SK-N-MC (cell line): ENCODE results near the gene FAM53B.

Experiments
- DNase-seq: peaks from one replicate; pipeline ENCODE4 v3.0.0-alpha.2; 2011; ENCODE audit warnings: low read depth, low spot score
- H3K27ac ChIP-seq: fragments of 200-600 bp; sonication (generic); 2 replicates; pipeline ENCODE4 v1.5.1; 2016; ENCODE audit warnings: mixed run types
- H3K36me3 ChIP-seq: fragments of 200-600 bp; sonication (generic); 2 replicates; pipeline ENCODE4 v1.6.1; 2017; ENCODE audit warnings: antibody characterized with exemption, low read length, mixed read lengths; ENCODE audit not compliant: insufficient read depth
- H3K4me3 ChIP-seq: fragments of 200-600 bp; sonication (generic); 2 replicates; pipeline ENCODE4 v1.5.1; 2016
- H3K9ac ChIP-seq: fragments of 200-600 bp; sonication (generic); 2 replicates; pipeline ENCODE4 v1.8.0; 2017; ENCODE audit warnings: mixed run types, mixed read lengths; ENCODE audit not compliant: insufficient read length
- H3K9me3 ChIP-seq: fragments of 200-600 bp; sonication (generic); 2 replicates; pipeline ENCODE4 v1.6.1; 2017; ENCODE audit warnings: low read depth, mild to moderate bottlenecking, antibody characterized with exemption, low read length, moderate library complexity, mixed read lengths
- EZH2 ChIP-seq: fragments of 200-600 bp; sonication (generic); IDR thresholded peaks from one replicate; pipeline ENCODE4 v1.6.1; 2017; ENCODE audit warnings: antibody characterized with exemption
- FOXP2 ChIP-seq: optimal IDR thresholded peaks from 2 replicates; pipeline ENCODE3; 2011; ENCODE audit warnings: mild to moderate bottlenecking, moderate library complexity; ENCODE audit not compliant: insufficient read depth; ENCODE audit errors: extremely low read length, control extremely low read depth
- POLR2AphosphoS5 ChIP-seq: IDR thresholded peaks from 2 replicates; pipeline ENCODE4 v1.6.1; 2012; ENCODE audit warnings: mild to moderate bottlenecking, low read depth, low read length, borderline replicate concordance

Gene FAM53B

DNA sequence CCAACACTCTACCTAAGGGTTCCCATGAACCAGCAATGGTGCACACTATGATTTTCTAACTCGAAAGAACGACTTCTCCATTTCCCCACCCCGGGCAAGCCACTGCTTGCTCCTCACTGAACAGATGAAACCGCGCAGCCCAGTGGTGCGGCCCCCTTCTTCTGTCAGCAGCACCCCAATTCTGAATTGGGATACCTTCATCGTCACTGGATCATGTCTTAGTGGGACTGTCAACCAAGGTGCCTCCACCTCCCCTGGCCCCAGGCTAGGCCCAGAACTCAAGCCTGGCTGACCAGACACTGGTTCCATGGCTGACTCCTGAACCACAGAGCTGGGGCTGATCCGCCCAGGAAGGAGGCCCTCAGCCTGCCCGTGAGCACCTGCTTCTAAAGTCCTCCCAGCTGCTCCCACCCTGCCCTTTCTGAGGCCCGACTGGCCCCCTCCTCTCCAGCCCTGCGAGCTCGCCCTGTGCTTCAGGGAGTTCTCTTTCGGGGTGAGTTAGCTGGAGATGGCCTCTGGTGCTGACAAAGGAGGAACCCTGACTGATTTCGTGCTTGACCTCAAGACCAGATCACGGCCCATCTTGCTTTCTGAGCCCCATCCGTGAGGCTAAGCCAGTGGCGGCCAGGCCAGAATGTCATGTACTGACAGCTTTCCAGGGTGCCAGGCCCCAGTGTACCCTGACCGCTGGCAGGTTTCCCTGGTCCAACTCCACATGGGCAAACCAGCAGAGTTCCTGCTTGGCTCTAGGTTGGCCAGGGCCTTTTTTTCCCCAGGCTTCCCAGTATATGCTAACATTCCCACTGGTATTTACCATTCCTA lies 44.5 kb downstream of the FAM53B start:
- no peak overlapping the region for H3K4me3 ChIP-seq
- TF ChIP-seq FOXP2 (no peak), EZH2 (no peak), POLR2AphosphoS5 (no peak)

DNA sequence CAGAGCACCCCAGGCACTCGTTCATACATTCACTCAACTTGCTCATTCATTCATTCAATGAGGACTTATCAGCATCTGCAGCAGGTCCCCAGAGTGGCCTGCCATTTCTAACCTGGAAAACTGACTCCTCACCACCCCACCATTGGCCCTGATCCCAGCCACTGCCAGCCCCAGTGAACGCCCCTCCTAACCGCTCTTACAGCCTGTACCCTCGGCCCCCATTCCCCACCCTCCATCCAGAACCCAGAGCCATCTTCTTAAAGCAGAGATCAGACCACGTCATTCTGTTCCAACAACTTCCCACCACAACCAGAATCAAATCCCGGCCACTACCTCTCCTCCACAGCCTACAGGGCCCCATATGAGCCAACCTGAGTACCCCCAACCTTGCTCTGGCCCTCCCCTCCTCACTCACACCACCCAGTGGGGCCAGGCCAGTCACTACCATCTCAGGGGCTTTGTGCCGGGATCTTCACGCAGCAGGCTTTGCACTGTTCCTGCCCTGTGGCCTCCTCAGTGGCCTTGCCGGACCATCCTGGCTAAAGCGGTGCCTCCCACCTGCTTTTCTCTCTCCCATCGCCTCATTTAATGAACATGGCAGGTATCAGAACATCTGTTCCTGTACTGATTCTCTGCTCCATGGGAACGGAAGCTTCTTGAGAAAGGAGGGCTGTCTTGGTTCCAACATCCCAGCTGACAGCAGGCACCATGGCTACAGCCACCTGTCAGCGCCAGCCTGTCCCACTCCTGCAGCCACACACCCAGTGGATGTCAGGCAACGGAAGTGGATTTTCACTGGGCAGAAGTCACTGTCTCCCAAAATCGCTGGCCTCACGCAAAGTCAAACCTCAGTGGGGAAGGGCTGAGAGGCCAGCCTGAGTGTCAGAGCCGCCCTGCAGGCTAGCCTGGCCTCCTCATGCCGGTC lies 45.4 kb downstream of the FAM53B start:
- Histone ChIP-seq H3K36me3 (no peaks in the 10 kb centered on the region), H3K9me3 (no peaks in the 10 kb centered on the region), H3K4me3 (no peak overlapping the region), H3K27ac (no peak overlapping the region), H3K9ac (no peak overlapping the region)
- DNase-seq, result no peak
- no peak for TF ChIP-seq POLR2AphosphoS5
- no peak for TF ChIP-seq EZH2
- TF ChIP-seq FOXP2, result no peak

More for the DNA sequence above, 44.5 kb downstream of the FAM53B start:
- H3K9ac ChIP-seq, result no peak overlapping the region
- no peak for DNase-seq
- H3K9me3 ChIP-seq, result no peaks in the 10 kb centered on the region
- H3K27ac ChIP-seq, result no peak overlapping the region
- H3K36me3 ChIP-seq, result no peaks in the 10 kb centered on the region; the same call in 1 of the 2 replicates

DNA sequence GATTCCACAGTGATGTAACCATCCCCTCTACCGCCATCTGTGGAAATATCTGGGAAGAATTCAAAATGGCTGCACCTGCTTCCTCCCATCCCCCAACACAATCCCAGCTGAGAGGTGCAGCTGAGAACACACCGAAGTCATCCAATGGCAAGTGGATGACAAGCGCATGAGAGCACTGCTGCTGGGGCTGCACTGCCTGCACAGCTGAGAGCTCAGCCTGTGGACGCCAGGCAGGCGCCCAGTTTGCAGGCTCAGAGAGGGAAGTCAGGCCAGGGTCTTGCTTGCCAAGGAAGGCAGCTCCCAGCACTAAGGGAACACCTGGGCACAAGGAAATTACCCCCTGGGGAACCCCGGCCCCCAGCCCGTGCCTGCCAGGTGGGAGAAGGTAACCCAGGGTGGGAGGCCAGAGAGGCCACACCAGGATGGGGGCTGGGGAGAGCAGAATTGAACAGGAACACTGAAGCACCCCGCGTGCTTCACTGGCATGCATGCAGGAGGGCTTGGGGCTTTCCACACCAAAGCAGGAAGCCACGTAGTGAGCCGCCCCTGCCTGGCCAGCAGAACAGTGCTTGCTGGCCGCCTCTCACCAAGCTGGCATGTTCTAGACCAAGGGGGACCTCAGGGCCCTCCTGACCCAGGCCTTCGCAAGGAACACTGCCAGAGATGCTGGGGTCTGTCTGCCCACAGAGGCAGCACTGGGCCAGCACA lies 46.2 kb downstream of the FAM53B start:
- DNase-seq, result no peak
- no peaks in the 10 kb centered on the region for H3K9me3 ChIP-seq
- H3K4me3 ChIP-seq, result no peak overlapping the region
- H3K36me3 ChIP-seq, result no peaks in the 10 kb centered on the region
- no peak overlapping the region for H3K27ac ChIP-seq
- no peak overlapping the region for H3K9ac ChIP-seq
- TF ChIP-seq POLR2AphosphoS5 (no peak), EZH2 (no peak), FOXP2 (no peak)

DNA sequence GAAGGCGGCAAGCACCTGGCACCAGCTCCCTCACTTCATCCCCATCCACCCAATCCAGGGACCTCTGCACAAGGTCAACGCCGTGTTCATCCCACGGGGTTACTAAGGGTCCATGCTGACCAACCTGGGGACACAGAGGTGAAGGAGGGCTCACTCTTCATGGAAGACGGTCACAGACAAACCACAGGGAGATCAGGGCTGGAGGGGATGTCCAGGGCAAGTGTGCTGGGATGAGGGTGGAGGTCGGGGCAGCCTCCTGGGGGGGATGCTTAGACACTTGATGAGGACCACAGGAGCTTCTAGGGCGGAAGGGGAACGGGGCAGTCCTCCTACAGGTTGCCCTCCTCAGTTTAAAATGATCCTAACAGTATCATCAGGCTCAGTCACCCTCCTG lies 46.7 kb downstream of the FAM53B start:
- Histone ChIP-seq H3K9ac (no peak overlapping the region), H3K36me3 (no peaks in the 10 kb centered on the region), H3K4me3 (no peak overlapping the region), H3K9me3 (no peaks in the 10 kb centered on the region), H3K27ac (no peak overlapping the region)
- no peak for TF ChIP-seq EZH2
- TF ChIP-seq FOXP2, result no peak
- no peak for TF ChIP-seq POLR2AphosphoS5
- DNase-seq, result no peak

DNA sequence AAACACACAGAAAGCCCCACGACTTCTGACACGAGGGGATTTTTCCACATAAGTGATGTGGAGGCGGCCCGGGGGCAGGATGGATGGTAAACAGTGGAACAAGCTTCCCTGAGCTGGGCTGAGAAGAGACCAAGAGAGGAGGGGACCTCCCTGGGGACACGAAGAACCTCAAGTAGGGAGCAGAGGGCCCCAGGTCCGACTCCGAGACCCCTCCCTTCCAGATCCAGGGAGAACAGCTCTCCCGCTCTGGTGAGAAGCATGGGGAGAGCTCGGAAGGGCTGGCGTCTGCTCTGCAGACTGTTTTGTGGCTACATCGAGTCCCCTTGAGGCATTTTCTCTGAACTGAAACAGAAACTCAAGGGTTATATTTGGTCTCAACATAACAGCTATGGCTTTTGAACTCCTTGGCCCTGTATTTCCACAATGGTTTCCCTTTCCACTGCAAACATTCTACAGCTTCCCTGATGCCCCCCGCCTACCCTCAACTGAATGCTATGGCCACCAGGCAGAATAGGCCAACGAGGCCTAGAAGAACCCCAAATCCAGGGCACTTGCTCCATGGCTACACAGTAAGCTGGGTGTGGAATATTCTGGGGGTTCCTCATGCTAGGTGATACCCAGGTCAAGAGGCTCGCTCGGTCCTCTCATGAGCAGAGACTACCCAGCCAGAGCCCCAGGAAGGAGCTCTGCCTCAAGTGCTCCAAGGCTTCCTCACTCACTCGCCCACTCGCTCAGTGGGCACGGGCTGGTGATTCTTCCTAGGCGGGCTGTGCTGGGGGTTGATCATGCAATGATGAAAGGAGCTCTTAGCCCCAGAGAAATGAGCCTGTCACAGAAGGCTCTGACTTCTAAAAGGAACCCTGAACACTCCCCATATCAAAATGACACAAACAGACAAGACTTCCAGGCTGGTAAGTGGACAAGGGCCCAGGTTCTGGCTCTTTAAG lies 47.5 kb downstream of the FAM53B start:
- H3K36me3 ChIP-seq, result no peaks in the 10 kb centered on the region
- H3K9me3 ChIP-seq, result no peaks in the 10 kb centered on the region
- H3K27ac ChIP-seq, result no peak overlapping the region
- TF ChIP-seq POLR2AphosphoS5 (no peak), EZH2 (no peak), FOXP2 (no peak)
- no peak for DNase-seq
- H3K9ac ChIP-seq, result no peak overlapping the region
- no peak overlapping the region for H3K4me3 ChIP-seq

DNA sequence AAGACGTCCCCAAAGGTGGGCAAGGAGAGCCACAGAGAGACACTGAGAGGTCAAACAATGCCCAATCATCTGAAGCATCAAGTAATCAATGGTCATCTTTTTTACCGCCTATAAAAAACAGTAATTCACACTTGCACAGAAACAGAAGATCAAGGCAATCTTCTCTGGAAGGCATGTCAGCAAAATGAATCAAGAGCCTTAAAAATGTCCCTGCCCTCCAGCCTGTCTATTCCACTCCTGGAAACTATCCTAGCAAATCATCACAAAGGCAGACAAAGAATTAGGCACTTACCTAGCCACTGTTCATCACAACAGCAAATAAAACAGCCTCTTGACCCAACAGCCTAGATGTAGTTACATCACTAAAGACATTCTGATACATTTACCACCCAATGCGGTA lies 48.9 kb downstream of the FAM53B start:
- no peak overlapping the region for H3K9ac ChIP-seq
- H3K9me3 ChIP-seq, result no peaks in the 10 kb centered on the region
- no peak overlapping the region for H3K27ac ChIP-seq
- DNase-seq, result no peak
- no peaks in the 10 kb centered on the region for H3K36me3 ChIP-seq
- H3K4me3 ChIP-seq, result no peak overlapping the region
- TF ChIP-seq FOXP2 (no peak), POLR2AphosphoS5 (no peak), EZH2 (no peak)

DNA sequence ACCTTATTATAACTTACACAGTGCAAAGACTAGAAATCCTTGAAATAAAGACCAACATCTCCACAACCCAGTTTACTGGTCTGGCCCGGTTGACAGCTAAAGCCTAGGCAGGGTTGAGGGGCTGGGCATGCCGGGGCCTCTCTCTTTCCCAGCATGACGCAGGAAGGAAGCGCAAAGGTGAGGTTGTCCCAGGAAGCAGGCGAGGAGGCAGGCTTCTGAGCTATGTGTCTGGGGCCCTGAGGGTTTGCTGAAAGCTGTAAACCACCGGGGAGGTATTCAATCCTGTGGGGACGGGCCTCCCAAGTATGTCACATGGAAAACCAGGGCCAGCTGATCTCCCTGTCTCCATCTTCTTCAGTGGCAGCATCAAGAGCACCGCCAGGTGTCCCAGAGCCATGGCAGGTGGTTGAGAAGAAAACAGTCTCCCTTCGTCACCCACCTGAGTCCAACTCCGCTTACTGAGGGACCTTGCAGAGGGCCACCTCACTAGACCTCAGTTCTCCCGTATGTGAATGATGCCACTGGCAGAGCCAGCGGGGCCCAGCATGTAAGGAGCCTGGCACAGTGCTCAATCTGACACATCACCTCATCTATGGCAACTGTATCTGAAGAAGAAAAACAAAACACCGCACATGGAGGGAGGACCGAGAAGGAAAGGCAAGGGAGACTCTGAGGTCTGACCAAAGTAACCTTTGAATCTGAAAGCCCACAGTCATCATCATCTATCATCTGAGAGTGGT lies 49.5 kb downstream of the FAM53B start:
- Histone ChIP-seq H3K36me3 (no peaks in the 10 kb centered on the region), H3K9me3 (no peaks in the 10 kb centered on the region), H3K4me3 (no peak overlapping the region), H3K27ac (no peak overlapping the region), H3K9ac (no peak overlapping the region)
- TF ChIP-seq FOXP2 (no peak), POLR2AphosphoS5 (no peak), EZH2 (no peak)
- DNase-seq, result no peak
